H1 (cell line): ENCODE results near the gene RBP7. TPM values are rescaled to one million over a fixed set of nuclear protein-coding genes. Genes with fewer than 3 reads are reported as not detected.
A peak's percentile ranks its signal among the peaks of the same experiment; 100 is the strongest.

Experiments
- CBX5 ChIP-seq: fragments of 300-800, 300-1000 bp; sonication (generic); IDR thresholded peaks from 2 replicates; pipeline ENCODE4 v1.7.1; 2016; ENCODE audit warnings: antibody characterized with exemption, low read length, low read depth
- EZH2 ChIP-seq: fragments of 200-600 bp; sonication (generic); IDR thresholded peaks from 2 replicates; pipeline ENCODE4 v1.7.1; 2012; ENCODE audit warnings: low read depth, mild to moderate bottlenecking, moderate library complexity, low read length, inconsistent platforms; ENCODE audit not compliant: severe bottlenecking
- FOSL1 ChIP-seq: IDR thresholded peaks from 2 replicates; pipeline ENCODE4 v1.6.1; 2011; ENCODE audit warnings: mild to moderate bottlenecking, low read depth, low read length, moderate library complexity; ENCODE audit not compliant: insufficient read depth
- GABPA ChIP-seq: IDR thresholded peaks from 2 replicates; pipeline ENCODE4 v1.6.1; 2011; ENCODE audit warnings: mild to moderate bottlenecking, low read length, moderate library complexity, borderline replicate concordance; ENCODE audit not compliant: insufficient read depth
- PHF8 ChIP-seq: fragments of 200-600 bp; sonication (generic); conservative IDR thresholded peaks from 2 replicates; pipeline ENCODE4 v1.7.1; 2012; ENCODE audit warnings: low read depth, mild to moderate bottlenecking, inconsistent platforms, low read length, moderate library complexity
- RFX5 ChIP-seq: IDR thresholded peaks from 2 replicates; pipeline ENCODE4 v1.6.1; 2011; ENCODE audit warnings: low read depth, low read length, improper control_type of control experiment, borderline replicate concordance
- SIN3A ChIP-seq, 2 experiments: IDR thresholded peaks in 1 of 2; conservative IDR thresholded peaks in 1 of 2; 2 replicates each; pipeline ENCODE4 v1.6.1; 2011 to 2012; ENCODE audit warnings: low read length in 2 of 2, improper control_type of control experiment in 1 of 2, low read depth in 1 of 2, mild to moderate bottlenecking in 1 of 2
- SP1 ChIP-seq: IDR thresholded peaks from 2 replicates; pipeline ENCODE4 v1.6.1; 2011; ENCODE audit warnings: low read depth, low read length
- SP4 ChIP-seq: IDR thresholded peaks from 2 replicates; pipeline ENCODE4 v1.6.1; 2012; ENCODE audit warnings: low read length, inconsistent platforms
- SRF ChIP-seq: IDR thresholded peaks from 2 replicates; pipeline ENCODE4 v1.6.1; 2011; ENCODE audit warnings: mild to moderate bottlenecking, low read depth, low read length, moderate library complexity
- TCF12 ChIP-seq: IDR thresholded peaks from 2 replicates; pipeline ENCODE4 v1.6.1; 2011; ENCODE audit warnings: low read depth, mild to moderate bottlenecking, low read length
- polyA plus RNA-seq, 7 experiments: library from polyadenylated mRNA; depleted of rRNA in 3 of 7; stranded (reverse) in 5 of 7; unstranded in 2 of 7; fragments of >200 nt in 5 of 7; fragments of 200-250 nt in 2 of 7; gene quantifications; 1 replicate in 5 of 7; 2 replicates in 1 of 7; 4 replicates in 1 of 7; pipeline versions ENCODE4 v1.2.1 to v1.2.3, GENCODE V29; 2011 to 2013; ENCODE audit warnings: missing spikeins in 2 of 7, mixed read lengths in 2 of 7
- total RNA-seq: library from RNA; stranded (reverse); fragmentation: NEBNext Ultra II Directional; extraction: Animal tissue kit (Norgen Biotek cat#: 25700); gene quantifications from 2 replicates; pipeline ENCODE4 v1.2.1, GENCODE V29; 2021
- TF ChIP-seq, protein P1 (sequence below): IDR thresholded peaks from 2 replicates; pipeline ENCODE4 v1.6.1; 2012; ENCODE audit warnings: inconsistent platforms
- TF ChIP-seq, protein P2 (sequence below), 3 experiments: IDR thresholded peaks; 1 replicate in 2 of 3; 2 replicates in 1 of 3; pipeline versions ENCODE4 v1.5.1 to v1.6.1; 2011; ENCODE audit warnings: low read length in 3 of 3, mild to moderate bottlenecking in 3 of 3, inconsistent platforms in 2 of 3, low read depth in 1 of 3, moderate library complexity in 1 of 3; ENCODE audit not compliant: insufficient read depth in 1 of 3; ENCODE audit errors: control extremely low read depth in 1 of 3

RBP7 gene
- total and polyA plus RNA-seq, 2 of the 8 experiments (the other 6 are each of a cell fraction or from before 2014, with no cell fraction given) = 5.7 to 7.2 TPM

DNA sequence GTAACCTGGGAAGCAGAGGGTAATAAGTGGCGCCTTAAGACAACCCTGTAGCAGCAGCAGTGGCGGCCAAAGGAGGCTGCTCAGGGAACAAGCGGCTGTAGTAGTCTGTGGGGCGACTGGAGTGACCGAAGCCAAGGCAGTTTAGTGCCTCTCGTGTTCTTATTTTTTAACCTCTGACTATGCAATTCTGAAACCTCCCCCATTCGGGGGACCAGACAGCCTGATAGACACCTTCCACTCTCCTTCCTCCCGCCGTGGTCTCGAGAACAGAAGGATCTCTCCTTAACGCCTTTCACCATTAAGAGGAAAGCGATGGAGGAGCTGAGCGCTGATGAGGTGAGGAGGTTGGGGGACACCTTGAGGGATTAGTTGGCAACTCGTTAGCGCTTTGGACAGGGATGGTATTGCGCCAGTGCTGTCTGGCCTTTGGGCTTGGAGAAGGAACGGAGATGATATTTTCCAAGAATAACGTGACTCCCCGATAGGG is 36.4 kb downstream of the RBP7 start (continued):
- TF ChIP-seq EZH2 = no peak
- TF ChIP-seq, protein P1, sequence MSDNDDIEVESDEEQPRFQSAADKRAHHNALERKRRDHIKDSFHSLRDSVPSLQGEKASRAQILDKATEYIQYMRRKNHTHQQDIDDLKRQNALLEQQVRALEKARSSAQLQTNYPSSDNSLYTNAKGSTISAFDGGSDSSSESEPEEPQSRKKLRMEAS = no peak
- TF ChIP-seq CBX5 = no peak
- no peak for TF ChIP-seq RFX5
- no peak for TF ChIP-seq FOSL1
- TF ChIP-seq SP4 = no peak
- TF ChIP-seq, protein P2, sequence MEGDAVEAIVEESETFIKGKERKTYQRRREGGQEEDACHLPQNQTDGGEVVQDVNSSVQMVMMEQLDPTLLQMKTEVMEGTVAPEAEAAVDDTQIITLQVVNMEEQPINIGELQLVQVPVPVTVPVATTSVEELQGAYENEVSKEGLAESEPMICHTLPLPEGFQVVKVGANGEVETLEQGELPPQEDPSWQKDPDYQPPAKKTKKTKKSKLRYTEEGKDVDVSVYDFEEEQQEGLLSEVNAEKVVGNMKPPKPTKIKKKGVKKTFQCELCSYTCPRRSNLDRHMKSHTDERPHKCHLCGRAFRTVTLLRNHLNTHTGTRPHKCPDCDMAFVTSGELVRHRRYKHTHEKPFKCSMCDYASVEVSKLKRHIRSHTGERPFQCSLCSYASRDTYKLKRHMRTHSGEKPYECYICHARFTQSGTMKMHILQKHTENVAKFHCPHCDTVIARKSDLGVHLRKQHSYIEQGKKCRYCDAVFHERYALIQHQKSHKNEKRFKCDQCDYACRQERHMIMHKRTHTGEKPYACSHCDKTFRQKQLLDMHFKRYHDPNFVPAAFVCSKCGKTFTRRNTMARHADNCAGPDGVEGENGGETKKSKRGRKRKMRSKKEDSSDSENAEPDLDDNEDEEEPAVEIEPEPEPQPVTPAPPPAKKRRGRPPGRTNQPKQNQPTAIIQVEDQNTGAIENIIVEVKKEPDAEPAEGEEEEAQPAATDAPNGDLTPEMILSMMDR (IDR thresholded peaks at IDR 0.05; ENCODE audit: control extremely low read depth in 1 of 3, insufficient read depth in 1 of 3, low read depth in 1 of 3, low read length in 3 of 3) = peak in 2 of 3 experiments; percentile 4 to 13; a peak in 1 of 4 replicates
- TF ChIP-seq SIN3A (conservative IDR thresholded peaks at IDR 0.05 in 1 of 2, IDR thresholded peaks at IDR 0.05 in 1 of 2; ENCODE audit: low read depth in 1 of 2, low read length in 2 of 2) = 0 out of 4 replicates have a peak, but pooled peaks of 1 of the 2 experiments have one; percentile 62
- TF ChIP-seq TCF12 = no peak
- no peak for TF ChIP-seq PHF8
- no peak for TF ChIP-seq GABPA
- TF ChIP-seq SRF = no peak
- no peak for TF ChIP-seq SP1
